Measurements from ENCODE around the gene CYTH2. TPM values are rescaled to one million over a fixed set of nuclear protein-coding genes. Genes with fewer than 3 reads are reported as not detected.

The CYTH2 gene
- total and polyA plus RNA-seq, 9 of the 15 experiments (the other 6 are each of a cell fraction or from before 2014, with no cell fraction given), result 1.8 to 45.2 (median 23.8) TPM

DNA sequence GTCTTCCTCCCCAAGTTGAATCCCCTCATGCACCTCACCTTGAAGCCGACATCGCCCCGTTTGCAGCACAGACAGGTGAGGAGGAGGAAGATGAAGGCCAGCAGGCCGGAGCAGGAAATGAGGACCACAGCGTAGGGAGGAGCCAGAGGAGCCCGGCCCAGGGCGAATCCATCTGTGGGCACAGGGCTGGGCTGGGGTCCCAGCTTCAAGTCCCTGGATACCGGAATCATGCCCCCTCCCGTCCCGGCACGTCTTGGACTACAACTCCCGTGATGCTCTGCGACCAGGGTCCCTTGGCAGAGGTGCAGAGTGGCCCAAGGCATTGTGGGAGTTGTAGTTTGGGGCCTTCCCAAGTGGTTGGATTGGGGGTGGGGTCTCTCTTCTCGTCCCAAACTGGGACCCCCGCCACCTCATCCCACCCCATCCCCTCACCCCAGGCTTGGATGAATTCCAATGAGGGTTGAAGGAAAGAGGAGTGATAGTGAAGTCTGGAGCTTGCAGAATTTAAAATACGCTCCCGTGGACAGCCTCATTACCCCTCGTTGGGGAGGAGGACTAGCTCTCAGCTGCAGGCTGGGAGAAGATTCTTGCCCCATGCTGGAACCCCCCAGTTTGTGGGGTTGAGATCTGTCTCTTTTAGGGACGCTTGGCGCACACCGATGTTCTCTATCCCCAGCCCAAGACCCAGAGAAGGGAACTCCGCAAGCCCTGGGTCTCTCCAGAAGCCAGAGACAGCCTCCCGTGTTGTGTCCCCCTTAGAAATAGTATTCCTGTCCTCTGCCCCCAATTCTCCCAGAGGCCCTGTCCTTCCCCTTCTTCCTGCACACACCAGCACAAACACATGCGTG, 41.5 kb downstream of the CYTH2 start (continued):
- TF ChIP-seq CUX1 (CRISPR knock-in tag; IDR thresholded peaks at IDR 0.05), result no peak
- TF ChIP-seq ZSCAN29 (IDR thresholded peaks at IDR 0.05), result no peak
- no peak for TF ChIP-seq IRF1 (CRISPR knock-in tag; IDR thresholded peaks at IDR 0.05; ENCODE audit: borderline replicate concordance)
- no peak for TF ChIP-seq HMGXB4 (CRISPR knock-in tag; IDR thresholded peaks at IDR 0.05)
- TF ChIP-seq SP1 (CRISPR knock-in tag; IDR thresholded peaks at IDR 0.05), result no peak
- TF ChIP-seq, protein P1, sequence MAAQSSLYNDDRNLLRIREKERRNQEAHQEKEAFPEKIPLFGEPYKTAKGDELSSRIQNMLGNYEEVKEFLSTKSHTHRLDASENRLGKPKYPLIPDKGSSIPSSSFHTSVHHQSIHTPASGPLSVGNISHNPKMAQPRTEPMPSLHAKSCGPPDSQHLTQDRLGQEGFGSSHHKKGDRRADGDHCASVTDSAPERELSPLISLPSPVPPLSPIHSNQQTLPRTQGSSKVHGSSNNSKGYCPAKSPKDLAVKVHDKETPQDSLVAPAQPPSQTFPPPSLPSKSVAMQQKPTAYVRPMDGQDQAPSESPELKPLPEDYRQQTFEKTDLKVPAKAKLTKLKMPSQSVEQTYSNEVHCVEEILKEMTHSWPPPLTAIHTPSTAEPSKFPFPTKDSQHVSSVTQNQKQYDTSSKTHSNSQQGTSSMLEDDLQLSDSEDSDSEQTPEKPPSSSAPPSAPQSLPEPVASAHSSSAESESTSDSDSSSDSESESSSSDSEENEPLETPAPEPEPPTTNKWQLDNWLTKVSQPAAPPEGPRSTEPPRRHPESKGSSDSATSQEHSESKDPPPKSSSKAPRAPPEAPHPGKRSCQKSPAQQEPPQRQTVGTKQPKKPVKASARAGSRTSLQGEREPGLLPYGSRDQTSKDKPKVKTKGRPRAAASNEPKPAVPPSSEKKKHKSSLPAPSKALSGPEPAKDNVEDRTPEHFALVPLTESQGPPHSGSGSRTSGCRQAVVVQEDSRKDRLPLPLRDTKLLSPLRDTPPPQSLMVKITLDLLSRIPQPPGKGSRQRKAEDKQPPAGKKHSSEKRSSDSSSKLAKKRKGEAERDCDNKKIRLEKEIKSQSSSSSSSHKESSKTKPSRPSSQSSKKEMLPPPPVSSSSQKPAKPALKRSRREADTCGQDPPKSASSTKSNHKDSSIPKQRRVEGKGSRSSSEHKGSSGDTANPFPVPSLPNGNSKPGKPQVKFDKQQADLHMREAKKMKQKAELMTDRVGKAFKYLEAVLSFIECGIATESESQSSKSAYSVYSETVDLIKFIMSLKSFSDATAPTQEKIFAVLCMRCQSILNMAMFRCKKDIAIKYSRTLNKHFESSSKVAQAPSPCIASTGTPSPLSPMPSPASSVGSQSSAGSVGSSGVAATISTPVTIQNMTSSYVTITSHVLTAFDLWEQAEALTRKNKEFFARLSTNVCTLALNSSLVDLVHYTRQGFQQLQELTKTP (IDR thresholded peaks at IDR 0.05; ENCODE audit: low read depth in 1 of 2, partially characterized antibody in 2 of 2), result peak; percentile 80 to 99
- TF ChIP-seq ZNF143 (CRISPR knock-in tag; IDR thresholded peaks at IDR 0.05), result peak; percentile 99

Data from K562 (cell line).